Measurements from ENCODE around the gene CSAG2.

DNA sequence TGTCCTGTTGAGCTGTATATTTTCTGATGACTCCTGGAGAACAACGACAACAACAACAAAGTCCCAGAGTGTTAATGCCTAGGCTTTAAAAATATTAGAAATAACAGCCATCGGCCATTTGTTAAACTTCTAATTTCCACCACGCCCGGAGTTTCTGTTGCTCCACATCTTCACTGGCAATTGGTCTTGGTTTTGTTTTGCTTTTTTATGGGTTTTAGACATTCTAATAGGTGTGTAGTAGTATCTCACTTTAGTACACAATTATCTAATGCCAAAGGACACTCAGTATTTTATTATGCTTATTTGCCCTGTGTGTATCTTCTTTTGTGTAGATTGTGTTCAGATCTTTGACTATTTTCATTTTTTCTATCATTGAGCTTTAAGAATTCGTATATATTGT is 29.5 kb upstream of the CSAG2 start:
- TF ChIP-seq EP300 (IDR thresholded peaks at IDR 0.05; ENCODE audit: borderline replicate concordance), result no peak
- TF ChIP-seq RAD21 (IDR thresholded peaks at IDR 0.05; ENCODE audit: low read depth), result no peak
- TF ChIP-seq, protein P1, sequence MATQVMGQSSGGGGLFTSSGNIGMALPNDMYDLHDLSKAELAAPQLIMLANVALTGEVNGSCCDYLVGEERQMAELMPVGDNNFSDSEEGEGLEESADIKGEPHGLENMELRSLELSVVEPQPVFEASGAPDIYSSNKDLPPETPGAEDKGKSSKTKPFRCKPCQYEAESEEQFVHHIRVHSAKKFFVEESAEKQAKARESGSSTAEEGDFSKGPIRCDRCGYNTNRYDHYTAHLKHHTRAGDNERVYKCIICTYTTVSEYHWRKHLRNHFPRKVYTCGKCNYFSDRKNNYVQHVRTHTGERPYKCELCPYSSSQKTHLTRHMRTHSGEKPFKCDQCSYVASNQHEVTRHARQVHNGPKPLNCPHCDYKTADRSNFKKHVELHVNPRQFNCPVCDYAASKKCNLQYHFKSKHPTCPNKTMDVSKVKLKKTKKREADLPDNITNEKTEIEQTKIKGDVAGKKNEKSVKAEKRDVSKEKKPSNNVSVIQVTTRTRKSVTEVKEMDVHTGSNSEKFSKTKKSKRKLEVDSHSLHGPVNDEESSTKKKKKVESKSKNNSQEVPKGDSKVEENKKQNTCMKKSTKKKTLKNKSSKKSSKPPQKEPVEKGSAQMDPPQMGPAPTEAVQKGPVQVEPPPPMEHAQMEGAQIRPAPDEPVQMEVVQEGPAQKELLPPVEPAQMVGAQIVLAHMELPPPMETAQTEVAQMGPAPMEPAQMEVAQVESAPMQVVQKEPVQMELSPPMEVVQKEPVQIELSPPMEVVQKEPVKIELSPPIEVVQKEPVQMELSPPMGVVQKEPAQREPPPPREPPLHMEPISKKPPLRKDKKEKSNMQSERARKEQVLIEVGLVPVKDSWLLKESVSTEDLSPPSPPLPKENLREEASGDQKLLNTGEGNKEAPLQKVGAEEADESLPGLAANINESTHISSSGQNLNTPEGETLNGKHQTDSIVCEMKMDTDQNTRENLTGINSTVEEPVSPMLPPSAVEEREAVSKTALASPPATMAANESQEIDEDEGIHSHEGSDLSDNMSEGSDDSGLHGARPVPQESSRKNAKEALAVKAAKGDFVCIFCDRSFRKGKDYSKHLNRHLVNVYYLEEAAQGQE (IDR thresholded peaks at IDR 0.05; ENCODE audit: low read depth), result no peak
- TF ChIP-seq TEAD4 (IDR thresholded peaks at IDR 0.05), result no peak
- no peak for TF ChIP-seq TCF12 (IDR thresholded peaks at IDR 0.05; ENCODE audit: low read depth)
- TF ChIP-seq TAF1 (IDR thresholded peaks at IDR 0.05; ENCODE audit: low read depth), result no peak
- no peak for TF ChIP-seq CREB1 (IDR thresholded peaks at IDR 0.05; ENCODE audit: low read depth)
- TF ChIP-seq, protein P2, sequence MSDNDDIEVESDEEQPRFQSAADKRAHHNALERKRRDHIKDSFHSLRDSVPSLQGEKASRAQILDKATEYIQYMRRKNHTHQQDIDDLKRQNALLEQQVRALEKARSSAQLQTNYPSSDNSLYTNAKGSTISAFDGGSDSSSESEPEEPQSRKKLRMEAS (IDR thresholded peaks at IDR 0.05), result no peak
- TF ChIP-seq, protein P3, sequence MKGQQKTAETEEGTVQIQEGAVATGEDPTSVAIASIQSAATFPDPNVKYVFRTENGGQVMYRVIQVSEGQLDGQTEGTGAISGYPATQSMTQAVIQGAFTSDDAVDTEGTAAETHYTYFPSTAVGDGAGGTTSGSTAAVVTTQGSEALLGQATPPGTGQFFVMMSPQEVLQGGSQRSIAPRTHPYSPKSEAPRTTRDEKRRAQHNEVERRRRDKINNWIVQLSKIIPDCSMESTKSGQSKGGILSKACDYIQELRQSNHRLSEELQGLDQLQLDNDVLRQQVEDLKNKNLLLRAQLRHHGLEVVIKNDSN (IDR thresholded peaks at IDR 0.05), result no peak
- no peak for TF ChIP-seq YY1 (IDR thresholded peaks at IDR 0.05; ENCODE audit: low read depth)
- no peak for TF ChIP-seq FOXM1 (IDR thresholded peaks at IDR 0.05; ENCODE audit: borderline replicate concordance, low read depth)

All from Ishikawa (cell line).